K562 (cell line): Measurements from ENCODE around the gene PATL2. TPM values are rescaled to one million over a fixed set of nuclear protein-coding genes. Genes with fewer than 3 reads are reported as not detected.
"Not testable (repeated sequence)": the region's sequence is repeated elsewhere in the genome, so short reads cannot be mapped to it uniquely, and the experiment has no call there.

Experiments
- ATAC-seq: fragments of 200-7000 bp; cut with Tn5 transposase; 3 replicates; pipeline ENCODE4 v1.9.1; 2020; ENCODE audit warnings: moderate library complexity
- BruUV-seq: library from RNA; stranded (reverse); fragments of 400-500 nt; replicated peaks from 2 replicates; lab custom pipeline; 2021; lab: Mats Ljungman, UMichigan
- CTCF ChIA-PET: fragments of 300-600 bp; formaldehyde crosslinking; extraction: SDS; loops from one replicate; lab custom pipeline; 2021; ENCODE audit warnings: low intra/inter-chr PET ratio; lab: Yijun Ruan, JAX
- POLR2A ChIA-PET: fragments of 300-600, 350-650 bp; sonication (Branson Sonifier 250); formaldehyde crosslinking; extraction: SDS; loops from one replicate; lab custom pipeline; 2021; ENCODE audit warnings: antibody characterized with exemption, inconsistent platforms; lab: Yijun Ruan, JAX
- DNase-seq, 4 experiments: peaks; one replicate each; pipeline versions ENCODE4 v3.0.0 to v3.0.0-alpha.2; 2011 to 2018; ENCODE audit warnings: low spot score in 3 of 4, mixed read lengths in 3 of 4; ENCODE audit errors: extremely low read depth in 1 of 4
- FAIRE-seq: peaks from 2 replicates; lab custom pipeline; 2011; peaks lifted over from hg19 to GRCh38; lab: Jason Lieb, UNC
- H2AFZ ChIP-seq: 2 replicates; pipeline ENCODE4 v1.6.0; 2011; ENCODE audit warnings: low read depth, low read length, control low read depth, inconsistent platforms
- H3K27ac ChIP-seq: fragments of 200-600 bp; 3 replicates; pipeline ENCODE4 v1.8.0; 2011; ENCODE audit warnings: low read depth, mild to moderate bottlenecking, control low read depth, inconsistent platforms, low read length, moderate library complexity, mixed read lengths; ENCODE audit errors: extremely low read depth
- H3K27me3 ChIP-seq, 2 experiments: fragments of 300-600 bp in 1 of 2; 2 replicates in 1 of 2; 3 replicates in 1 of 2; pipeline versions ENCODE4 v1.6.0 to v1.8.0; 2011; ENCODE audit warnings: inconsistent platforms in 2 of 2, low read length in 2 of 2, mild to moderate bottlenecking in 1 of 2, mixed read lengths in 1 of 2, moderate library complexity in 1 of 2; ENCODE audit not compliant: control insufficient read depth in 2 of 2, insufficient read depth in 2 of 2
- H3K36me3 ChIP-seq: fragments of 300-600 bp; 3 replicates; pipeline ENCODE4 v1.8.0; 2011; ENCODE audit warnings: mild to moderate bottlenecking, low read length, inconsistent platforms; ENCODE audit not compliant: control insufficient read depth, insufficient read depth
- H3K4me1 ChIP-seq, 2 experiments: fragments of 200-600 bp in 1 of 2; replicated peaks in 1 of 2; 2 replicates in 1 of 2; 3 replicates in 1 of 2; pipeline versions ENCODE4 v1.5.1 to v1.8.0; 2011; ENCODE audit warnings: inconsistent platforms in 2 of 2, low read length in 2 of 2, mild to moderate bottlenecking in 1 of 2, mixed read lengths in 1 of 2, moderate library complexity in 1 of 2; ENCODE audit not compliant: control insufficient read depth in 2 of 2, insufficient read depth in 2 of 2
- H3K4me2 ChIP-seq: 2 replicates; pipeline ENCODE4 v1.6.1; 2011; ENCODE audit warnings: low read length, control low read depth, inconsistent platforms, mixed read lengths; ENCODE audit not compliant: insufficient read depth
- H3K4me3 ChIP-seq: fragments of 200-600 bp; sonication (generic), shearing (Covaris generic); 2 replicates; pipeline ENCODE4 v1.5.1; 2016; ENCODE audit warnings: control low read depth, inconsistent platforms
- H3K79me2 ChIP-seq: fragments of 200-600 bp; 3 replicates; pipeline ENCODE4 v1.8.0; 2011; ENCODE audit warnings: low read length, inconsistent platforms; ENCODE audit not compliant: control insufficient read depth, insufficient read depth
- H3K9ac ChIP-seq, 2 experiments: 2 replicates each; pipeline versions ENCODE4 v1.6.0 to v1.6.1; 2011; ENCODE audit warnings: low read depth in 2 of 2, low read length in 2 of 2, control low read depth in 1 of 2, inconsistent platforms in 1 of 2, mild to moderate bottlenecking in 1 of 2, mixed read lengths in 1 of 2; ENCODE audit not compliant: insufficient read depth in 1 of 2
- H3K9me1 ChIP-seq: one replicate; pipeline ENCODE4 v1.6.0; 2011; ENCODE audit warnings: inconsistent platforms, mild to moderate bottlenecking, low read length, moderate library complexity; ENCODE audit not compliant: control insufficient read depth, insufficient read depth
- H3K9me3 ChIP-seq: replicated peaks from 2 replicates; pipeline ENCODE4 v1.5.1; 2011; ENCODE audit warnings: low read depth, low read length, inconsistent platforms; ENCODE audit not compliant: control insufficient read depth, insufficient read depth
- H4K20me1 ChIP-seq: replicated peaks from 2 replicates; pipeline ENCODE4 v1.6.1; 2011; ENCODE audit warnings: low read length, inconsistent platforms, mixed read lengths; ENCODE audit not compliant: control insufficient read depth, insufficient read depth
- AFF1 ChIP-seq, 2 experiments: fragments of 450-650 bp; IDR thresholded peaks; 2 replicates each; pipeline ENCODE4 v1.6.1; 2018; ENCODE audit warnings: mild to moderate bottlenecking in 2 of 2, low read depth in 1 of 2; ENCODE audit not compliant: partially characterized antibody in 2 of 2
- BCOR ChIP-seq: fragments of 450-650 bp; IDR thresholded peaks from 2 replicates; pipeline ENCODE4 v1.6.1; 2016
- CEBPB ChIP-seq: fragments of 450-650 bp; IDR thresholded peaks from 2 replicates; pipeline ENCODE4 v1.6.1; 2016; ENCODE audit warnings: missing genetic modification characterization, missing compliant biosample characterization
- DMBX1 ChIP-seq: fragments of 250-450 bp; sonication (Bioruptor Pico); IDR thresholded peaks from 2 replicates; pipeline ENCODE4 v1.8.0; 2022; ENCODE audit warnings: inconsistent platforms, mild to moderate bottlenecking, moderate library complexity, borderline replicate concordance
- HDGF ChIP-seq: fragments of 450-650 bp; IDR thresholded peaks from 2 replicates; pipeline ENCODE4 v1.6.1; 2016
- RBM25 ChIP-seq: fragments of 200-400 bp; formaldehyde crosslinking; IDR thresholded peaks from 2 replicates; pipeline ENCODE4 v1.6.1; 2018; ENCODE audit warnings: low read length, low read depth, moderate library complexity; ENCODE audit not compliant: severe bottlenecking
- ZBTB40 ChIP-seq, 2 experiments: fragments of 450-650 bp in 1 of 2; sonication (generic) in 1 of 2; formaldehyde crosslinking in 1 of 2; IDR thresholded peaks; 2 replicates each; pipeline versions ENCODE4 v1.7.1 to v1.9.0; 2016 to 2022; ENCODE audit warnings: inconsistent platforms in 1 of 2, mild to moderate bottlenecking in 1 of 2, missing genetic modification reagents in 1 of 2
- ZNF165 ChIP-seq: fragments of 250-450 bp; sonication (Bioruptor Pico); IDR thresholded peaks from 2 replicates; pipeline ENCODE4 v1.4.0; 2020; ENCODE audit warnings: borderline replicate concordance
- WGBS: fragments of 100-300 bp; shearing (Covaris generic); methylation state at CpG from one replicate; pipeline ENCODE4 v1.1.6; 2016; ENCODE audit warnings: low coverage, mixed read lengths; ENCODE audit not compliant: insufficient coverage; ENCODE audit errors: missing lambda C conversion rate; 5-methylcytosine and 5-hydroxymethylcytosine counted together
- in situ Hi-C: fragments of 300-500 bp; cut with MboI; formaldehyde crosslinking; loops from 4 replicates; pipeline ENCODE4 v1.15.0; 2018; ENCODE audit warnings: inconsistent platforms, mixed read lengths
- intact Hi-C: fragments of 100-400 bp; cut with micrococcal nuclease; formaldehyde crosslinking; loops from 2 replicates; pipeline ENCODE4 v1.14.2; 2022
- polyA plus RNA-seq, 8 experiments: library from polyadenylated mRNA; depleted of rRNA in 4 of 8; stranded (reverse) in 5 of 8; unstranded in 3 of 8; fragments of >200 nt; fragmentation: Nextera tagmentation in 2 of 8; fragmentation: Illumina TruSeq in 1 of 8; extraction: Ambion mirVana in 2 of 8; extraction: Trizol in 1 of 8; gene quantifications; 2 replicates each; pipeline versions ENCODE4 v1.2.1 to v1.2.3, GENCODE V29; 2011 to 2014; ENCODE audit warnings: inconsistent platforms in 1 of 8, missing spikeins in 1 of 8
- total RNA-seq, 7 experiments: library from RNA; depleted of rRNA in 6 of 7; stranded (reverse); fragments of >200 nt in 6 of 7; fragmentation: Illumina TruSeq in 2 of 7; extraction: Trizol in 2 of 7; gene quantifications; 2 replicates each; pipeline versions ENCODE4 v1.2.1 to v1.2.3, GENCODE V29; 2011 to 2021; ENCODE audit warnings: low replicate concordance in 1 of 7

PATL2 gene
- total and polyA plus RNA-seq, 9 of the 15 experiments (the other 6 are each of a cell fraction or from before 2014, with no cell fraction given) = 0.42 to 1.1 (median 0.86) TPM

GRCh38 chr15:44728232-44728575, 17.1 kb upstream of the PATL2 start:
- H3K27me3 ChIP-seq; in situ Hi-C loops; H4K20me1 ChIP-seq; ATAC-seq; H3K9me1 ChIP-seq; FAIRE-seq; H3K9me3 ChIP-seq; H3K79me2 ChIP-seq; DNase-seq; H3K36me3 ChIP-seq; TF ChIP-seq ZBTB40 (CRISPR knock-in tag; IDR thresholded peaks at IDR 0.05): not testable (repeated sequence)
- TSS peak; percentile 71 for BruUV-seq
- Histone ChIP-seq H3K9ac (peak overlapping the region; percentile 2 to 70; a peak in 2 of 4 replicates), H3K4me2 (peak overlapping the region; percentile 82), H3K27ac (peak overlapping the region; percentile 77; the same call in 2 of the 3 replicates), H2AFZ (peak overlapping the region; percentile 75), H3K4me1 (peaks cover 20 to 29% of the 10 kb centered on the region in 2 experiments), H3K4me3 (peak overlapping the region; percentile 52; the same call in 1 of the 2 replicates)
- intact Hi-C loops = loop anchor here (2.0 kb wide), 1 partner anchor 17 kb away; the partner anchor contains the start of genes B2M and PATL2
- POLR2A ChIA-PET = interaction anchor here (0.6 to 10.1 kb wide), 13 partner anchors 9 to 167 kb away, joined by 3 to 136 read pairs (median 4); partner anchors contain the start of genes B2M, PATL2, SPG11 and TRIM69
- CTCF ChIA-PET = interaction anchor here (0.6 kb wide), 1 partner anchor 16 kb away, joined by 3 read pairs; no protein-coding TSS in a partner anchor
- WGBS = 54% methylated on average over 2 of the region's 5 CpGs
- TF ChIP-seq AFF1 (IDR thresholded peaks at IDR 0.05; ENCODE audit: low read depth in 1 of 2, partially characterized antibody in 2 of 2) (peak in 1 of 2 experiments; percentile 33), BCOR (peak; percentile 92), ZNF165 (peak; percentile 14; the same call in 1 of the 2 replicates), CEBPB (0 out of 2 replicates have a peak, but pooled peaks have one; percentile 10), ZBTB40 (IDR thresholded peaks at IDR 0.05) (0 out of 2 replicates have a peak, but pooled peaks have one; percentile 47), HDGF (0 out of 2 replicates have a peak, but pooled peaks have one; percentile 39), RBM25 (peak; percentile 31), DMBX1 (CRISPR knock-in tag) (0 out of 2 replicates have a peak, but pooled peaks have one; percentile 38)
